Caco-2 (cell line): ENCODE results near the gene CSTA. TPM values are rescaled to one million over a fixed set of nuclear protein-coding genes. Genes with fewer than 3 reads are reported as not detected.

Source experiments
- BruUV-seq: library from RNA; stranded (reverse); fragments of 400-500 nt; replicated peaks from 2 replicates; lab custom pipeline; 2021; lab: Mats Ljungman, UMichigan
- CTCF ChIA-PET: fragments of 300-600 bp; sonication (Branson Sonifier 250); formaldehyde crosslinking; loops from one replicate; lab custom pipeline; 2022; ENCODE audit warnings: antibody characterized with exemption; lab: Charles Lee
- POLR2A ChIA-PET: fragments of 300-600 bp; sonication (Branson Sonifier 250); formaldehyde crosslinking; loops from one replicate; lab custom pipeline; 2022; ENCODE audit warnings: antibody characterized with exemption; lab: Charles Lee
- DNase-seq, 2 experiments: peaks; one replicate each; pipeline versions ENCODE4 v3.0.0 to v3.0.0-alpha.2; 2020 to 2022
- H3K27me3 ChIP-seq: replicated peaks from 2 replicates; pipeline ENCODE4 v1.6.0; 2011; ENCODE audit warnings: low read length; ENCODE audit not compliant: control insufficient read depth, insufficient read depth
- H3K36me3 ChIP-seq: 2 replicates; pipeline ENCODE4 v1.5.1; 2011; ENCODE audit warnings: low read length; ENCODE audit not compliant: control insufficient read depth, insufficient read depth
- H3K4me1 ChIP-seq: fragments of 250-450 bp; sonication (Bioruptor Pico); 2 replicates; pipeline ENCODE4 v1.5.1; 2020; ENCODE audit warnings: mild to moderate bottlenecking
- H3K4me3 ChIP-seq: 2 replicates; pipeline ENCODE4 v1.5.1; 2011; ENCODE audit warnings: low read depth, mild to moderate bottlenecking, control low read depth, low read length
- H3K9me3 ChIP-seq: fragments of 250-450 bp; sonication (Bioruptor Pico); 2 replicates; pipeline ENCODE4 v1.5.1; 2020; ENCODE audit warnings: mild to moderate bottlenecking, moderate library complexity
- H3K27ac Mint-ChIP-seq: one replicate; pipeline ENCODE4 v1.8.0; 2022; ENCODE audit warnings: mixed read lengths; ENCODE audit not compliant: unreplicated experiment
- H3K27me3 Mint-ChIP-seq: one replicate; pipeline ENCODE4 v1.8.0; 2022; ENCODE audit warnings: mixed read lengths; ENCODE audit not compliant: insufficient read depth, unreplicated experiment
- H3K36me3 Mint-ChIP-seq: one replicate; pipeline ENCODE4 v1.8.0; 2022; ENCODE audit warnings: mild to moderate bottlenecking, mixed read lengths; ENCODE audit not compliant: insufficient read depth, unreplicated experiment
- H3K4me1 Mint-ChIP-seq: one replicate; pipeline ENCODE4 v1.8.0; 2022; ENCODE audit warnings: low read depth, mixed read lengths; ENCODE audit not compliant: unreplicated experiment
- H3K4me3 Mint-ChIP-seq: one replicate; pipeline ENCODE4 v1.8.0; 2022; ENCODE audit warnings: mild to moderate bottlenecking, moderate library complexity, mixed read lengths; ENCODE audit not compliant: unreplicated experiment
- H3K9me3 Mint-ChIP-seq: one replicate; pipeline ENCODE4 v1.8.0; 2022; ENCODE audit warnings: mixed read lengths; ENCODE audit not compliant: unreplicated experiment
- CTCF ChIP-seq, 2 experiments: fragments of 200-600 bp in 1 of 2; IDR thresholded peaks; 1 replicate in 1 of 2; 2 replicates in 1 of 2; pipeline versions ENCODE4 v1.5.1 to v1.8.0; 2011 to 2022; ENCODE audit warnings: antibody characterized with exemption in 1 of 2, control low read depth in 1 of 2, inconsistent platforms in 1 of 2, low read depth in 1 of 2, low read length in 1 of 2, mild to moderate bottlenecking in 1 of 2, moderate library complexity in 1 of 2; ENCODE audit not compliant: insufficient read depth in 1 of 2, severe bottlenecking in 1 of 2, unreplicated experiment in 1 of 2
- intact Hi-C: fragments of 100-400 bp; cut with micrococcal nuclease; formaldehyde crosslinking; loops from one replicate; pipeline ENCODE4 v1.10.0; 2022; ENCODE audit not compliant: unreplicated experiment
- total RNA-seq: library from RNA; stranded (reverse); gene quantifications from 2 replicates; pipeline ENCODE4 v1.2.3, GENCODE V29; 2022

CSTA gene
- total RNA-seq, 1 experiment from 2014 or later, result 1.1 TPM

- BruUV-seq, result no TSS peak
- no peak for TF ChIP-seq CTCF (IDR thresholded peaks at IDR 0.05; ENCODE audit: insufficient read depth in 1 of 2, low read depth in 1 of 2, low read length in 1 of 2, severe bottlenecking in 1 of 2, unreplicated experiment in 1 of 2)
- CTCF ChIA-PET, result no interaction called here
- no peak overlapping the region for H3K4me3 ChIP-seq
- peaks cover 7% of the 10 kb centered on the region; the same call in 1 of the 2 replicates for H3K4me1 ChIP-seq
- H3K27me3 ChIP-seq, result no peaks in the 10 kb centered on the region
- Mint-ChIP-seq H3K4me1 (no peaks in the 10 kb centered on the region), H3K36me3 (peaks cover 7% of the 10 kb centered on the region), H3K27ac (no peak overlapping the region), H3K27me3 (no peaks in the 10 kb centered on the region), H3K4me3 (no peak overlapping the region), H3K9me3 (no peaks in the 10 kb centered on the region)
- peaks cover 1% of the 10 kb centered on the region; the same call in 1 of the 2 replicates for H3K36me3 ChIP-seq
- no peak for DNase-seq
- POLR2A ChIA-PET, result no interaction called here
- intact Hi-C loops, result no loop called here
- H3K9me3 ChIP-seq, result no peaks in the 10 kb centered on the region
These were observed 62.7 kb downstream of the CSTA start for GRCh38 chr3:122387709-122388108.

GRCh38 chr3:122389197-122389596 lies 64.1 kb downstream of the CSTA start:
- no peaks in the 10 kb centered on the region for H3K9me3 ChIP-seq
- H3K27me3 Mint-ChIP-seq, result no peaks in the 10 kb centered on the region
- no peak for DNase-seq
- intact Hi-C loops, result no loop called here
- H3K4me3 Mint-ChIP-seq, result no peak overlapping the region
- ChIA-PET CTCF (no interaction called here), POLR2A (no interaction called here)
- no peaks in the 10 kb centered on the region for H3K9me3 Mint-ChIP-seq
- no peak overlapping the region for H3K27ac Mint-ChIP-seq
- no peaks in the 10 kb centered on the region for H3K27me3 ChIP-seq
- BruUV-seq, result no TSS peak
- peaks cover 1% of the 10 kb centered on the region; the same call in 1 of the 2 replicates for H3K36me3 ChIP-seq
- peaks cover 10% of the 10 kb centered on the region; the same call in 1 of the 2 replicates for H3K4me1 ChIP-seq
- H3K36me3 Mint-ChIP-seq, result no peaks in the 10 kb centered on the region
- no peak for TF ChIP-seq CTCF (IDR thresholded peaks at IDR 0.05; ENCODE audit: insufficient read depth in 1 of 2, low read depth in 1 of 2, low read length in 1 of 2, severe bottlenecking in 1 of 2, unreplicated experiment in 1 of 2)
- H3K4me1 Mint-ChIP-seq, result no peaks in the 10 kb centered on the region
- no peak overlapping the region for H3K4me3 ChIP-seq

- no peak overlapping the region for H3K27ac Mint-ChIP-seq
- Histone ChIP-seq H3K9me3 (no peaks in the 10 kb centered on the region), H3K27me3 (no peaks in the 10 kb centered on the region), H3K4me3 (no peak overlapping the region), H3K36me3 (peaks cover 1% of the 10 kb centered on the region; the same call in 1 of the 2 replicates), H3K4me1 (peaks cover 9% of the 10 kb centered on the region; the same call in 1 of the 2 replicates)
- H3K4me1 Mint-ChIP-seq, result no peaks in the 10 kb centered on the region
- no peak overlapping the region for H3K4me3 Mint-ChIP-seq
- ChIA-PET POLR2A (no interaction called here), CTCF (interaction anchor here (0.7 kb wide), 1 partner anchor 734 kb away, joined by 3 read pairs; no protein-coding TSS in a partner anchor)
- intact Hi-C loops, result no loop called here
- DNase-seq, result no peak
- no peaks in the 10 kb centered on the region for H3K9me3 Mint-ChIP-seq
- BruUV-seq, result no TSS peak
- TF ChIP-seq CTCF (IDR thresholded peaks at IDR 0.05; ENCODE audit: insufficient read depth in 1 of 2, low read depth in 1 of 2, low read length in 1 of 2, severe bottlenecking in 1 of 2, unreplicated experiment in 1 of 2), result no peak
- no peaks in the 10 kb centered on the region for H3K27me3 Mint-ChIP-seq
- H3K36me3 Mint-ChIP-seq, result no peaks in the 10 kb centered on the region
These were observed 64.8 kb downstream of the CSTA start for GRCh38 chr3:122389892-122390291.
